ENCODE data around the gene OPCML. TPM values are rescaled to one million over a fixed set of nuclear protein-coding genes. Genes with fewer than 3 reads are reported as not detected.

The OPCML gene
- polyA plus RNA-seq, 1 donor from 2014 or later = 11.6 TPM

- Histone ChIP-seq H3F3A (ENCODE audit: insufficient read depth, low read length, poor library complexity, severe bottlenecking) (no peaks in the 10 kb centered on the region), H2AFZ (ENCODE audit: low read depth, low read length) (no peak overlapping the region), H3K79me2 (replicated peaks; ENCODE audit: insufficient read depth, low read length) (no peaks in the 10 kb centered on the region), H3K27me3 (ENCODE audit: insufficient read depth, low read depth, low read length) (no peaks in the 10 kb centered on the region), H3K9ac (ENCODE audit: low read length) (no peak overlapping the region), H3K27ac (ENCODE audit: low read length) (no peak overlapping the region), H3K4me3 (ENCODE audit: low read length) (no peak overlapping the region), H3K4me2 (ENCODE audit: low read length) (no peak overlapping the region), H3K36me3 (ENCODE audit: insufficient read depth, low read length) (no peaks in the 10 kb centered on the region), H3K9me2 (ENCODE audit: insufficient read depth, low read length) (no peaks in the 10 kb centered on the region), H3K9me3 (ENCODE audit: low read length) (no peaks in the 10 kb centered on the region), H4K20me1 (ENCODE audit: insufficient read depth) (no peaks in the 10 kb centered on the region)
- TF ChIP-seq RAD21 (conservative IDR thresholded peaks at IDR 0.05) (no peak), REST (IDR thresholded peaks at IDR 0.05; ENCODE audit: borderline replicate concordance) (no peak), SMC3 (conservative IDR thresholded peaks at IDR 0.05; ENCODE audit: poor library complexity) (no peak), POLR2AphosphoS5 (IDR thresholded peaks at IDR 0.05) (no peak), EP300 (conservative IDR thresholded peaks at IDR 0.05; ENCODE audit: poor library complexity, severe bottlenecking) (no peak), CTCF (IDR thresholded peaks at IDR 0.05; ENCODE audit: poor library complexity, severe bottlenecking) (no peak), MXI1 (conservative IDR thresholded peaks at IDR 0.05; ENCODE audit: poor library complexity, severe bottlenecking) (no peak), EZH2 (IDR thresholded peaks at IDR 0.05; ENCODE audit: borderline replicate concordance, insufficient read depth, low read length, poor library complexity, severe bottlenecking) (no peak)
Observed at GRCh38 chr11:132782102-132782501, 750.2 kb downstream of the OPCML start.

- H3K27ac ChIP-seq (ENCODE audit: low read length) = no peak overlapping the region
Observed at GRCh38 chr11:132780046-132780445, 752.3 kb downstream of the OPCML start.

More at GRCh38 chr11:132780046-132780445, 752.3 kb downstream of the OPCML start:
- no peaks in the 10 kb centered on the region for H4K20me1 ChIP-seq (ENCODE audit: insufficient read depth)
- no peak overlapping the region for H3K9ac ChIP-seq (ENCODE audit: low read length)
- H3K36me3 ChIP-seq (ENCODE audit: insufficient read depth, low read length) = no peaks in the 10 kb centered on the region
- H3K9me2 ChIP-seq (ENCODE audit: insufficient read depth, low read length) = no peaks in the 10 kb centered on the region
- H3K4me3 ChIP-seq (ENCODE audit: low read length) = no peak overlapping the region
- H3K9me3 ChIP-seq (ENCODE audit: low read length) = no peaks in the 10 kb centered on the region
- H3K4me2 ChIP-seq (ENCODE audit: low read length) = no peak overlapping the region
- H3K79me2 ChIP-seq (replicated peaks; ENCODE audit: insufficient read depth, low read length) = no peaks in the 10 kb centered on the region
- no peaks in the 10 kb centered on the region for H3K27me3 ChIP-seq (ENCODE audit: insufficient read depth, low read depth, low read length)
- H3F3A ChIP-seq (ENCODE audit: insufficient read depth, low read length, poor library complexity, severe bottlenecking) = no peaks in the 10 kb centered on the region
- TF ChIP-seq REST (IDR thresholded peaks at IDR 0.05; ENCODE audit: borderline replicate concordance) = no peak
- no peak for TF ChIP-seq POLR2AphosphoS5 (IDR thresholded peaks at IDR 0.05)
- TF ChIP-seq EP300 (conservative IDR thresholded peaks at IDR 0.05; ENCODE audit: poor library complexity, severe bottlenecking) = no peak
- no peak for TF ChIP-seq SMC3 (conservative IDR thresholded peaks at IDR 0.05; ENCODE audit: poor library complexity)
- no peak for TF ChIP-seq CTCF (IDR thresholded peaks at IDR 0.05; ENCODE audit: poor library complexity, severe bottlenecking)
- TF ChIP-seq TAF1 (IDR thresholded peaks at IDR 0.05; ENCODE audit: low read depth) = no peak
- no peak for TF ChIP-seq RAD21 (conservative IDR thresholded peaks at IDR 0.05)
- no peak for TF ChIP-seq MXI1 (conservative IDR thresholded peaks at IDR 0.05; ENCODE audit: poor library complexity, severe bottlenecking)
- no peak for TF ChIP-seq EZH2 (IDR thresholded peaks at IDR 0.05; ENCODE audit: borderline replicate concordance, insufficient read depth, low read length, poor library complexity, severe bottlenecking)
- no peak overlapping the region for H2AFZ ChIP-seq (ENCODE audit: low read depth, low read length)
